Panc1 (cell line): Measurements from ENCODE around the gene SLC40A1. TPM values are rescaled to one million over a fixed set of nuclear protein-coding genes. Genes with fewer than 3 reads are reported as not detected.

Experiments
- ATAC-seq: fragments of 200-7000 bp; cut with Tn5 transposase; 2 replicates; pipeline ENCODE4 v1.9.1; 2020; ENCODE audit warnings: mild to moderate bottlenecking, moderate library complexity
- BruUV-seq: library from RNA; stranded (reverse); fragments of 400-500 nt; replicated peaks from 2 replicates; lab custom pipeline; 2021; lab: Mats Ljungman, UMichigan
- CTCF ChIA-PET: fragments of 300-600 bp; sonication (Branson Sonifier 250); formaldehyde crosslinking; loops from one replicate; lab custom pipeline; 2022; ENCODE audit warnings: antibody characterized with exemption; lab: Charles Lee
- POLR2A ChIA-PET: fragments of 300-600 bp; sonication (Branson Sonifier 250); formaldehyde crosslinking; loops from one replicate; lab custom pipeline; 2022; ENCODE audit warnings: antibody characterized with exemption; lab: Charles Lee
- DNase-seq: peaks from one replicate; pipeline ENCODE4 v3.0.0-alpha.2; 2010; ENCODE audit warnings: low read depth, low spot score
- H3K27ac ChIP-seq: 2 replicates; pipeline ENCODE4 v1.5.1; 2011; ENCODE audit warnings: mild to moderate bottlenecking, low read length, inconsistent platforms
- H3K27me3 ChIP-seq: fragments of 200-500 bp; sonication (Bioruptor generic); 2 replicates; pipeline ENCODE4 v1.6.0; 2014; ENCODE audit warnings: low read length, inconsistent platforms; ENCODE audit not compliant: control insufficient read depth, insufficient read depth
- H3K36me3 ChIP-seq: fragments of 200-500 bp; sonication (Bioruptor generic); 2 replicates; pipeline ENCODE4 v1.5.1; 2014; ENCODE audit warnings: inconsistent platforms, mild to moderate bottlenecking, low read length, moderate library complexity; ENCODE audit not compliant: control insufficient read depth, insufficient read depth
- H3K4me1 ChIP-seq: 2 replicates; pipeline ENCODE4 v1.5.1; 2011; ENCODE audit warnings: inconsistent platforms, mild to moderate bottlenecking, low read length, moderate library complexity; ENCODE audit not compliant: control insufficient read depth, insufficient read depth
- H3K4me3 ChIP-seq, 2 experiments: 2 replicates each; pipeline ENCODE4 v1.5.1; 2011 to 2012; ENCODE audit warnings: low read depth in 2 of 2, low read length in 2 of 2, mild to moderate bottlenecking in 2 of 2, inconsistent platforms in 1 of 2, moderate library complexity in 1 of 2
- H3K9me3 ChIP-seq: fragments of 200-500 bp; sonication (Bioruptor generic); 2 replicates; pipeline ENCODE4 v1.5.1; 2014; ENCODE audit warnings: low read depth, mild to moderate bottlenecking, inconsistent platforms, low read length, moderate library complexity; ENCODE audit not compliant: control insufficient read depth, insufficient read depth
- POLR2AphosphoS5 ChIP-seq: IDR thresholded peaks from 2 replicates; pipeline ENCODE4 v1.6.1; 2012; ENCODE audit warnings: mild to moderate bottlenecking, low read depth, low read length, moderate library complexity
- REST ChIP-seq, 2 experiments: IDR thresholded peaks; 2 replicates each; pipeline ENCODE4 v1.6.1; 2011 to 2012; ENCODE audit warnings: low read depth in 2 of 2, control low read depth in 1 of 2, low read length in 1 of 2, mild to moderate bottlenecking in 1 of 2, moderate library complexity in 1 of 2; ENCODE audit not compliant: insufficient read depth in 1 of 2
- SIN3A ChIP-seq: IDR thresholded peaks from 2 replicates; pipeline ENCODE4 v1.6.1; 2012; ENCODE audit warnings: low read depth, mild to moderate bottlenecking, low read length, moderate library complexity, borderline replicate concordance; ENCODE audit not compliant: insufficient read depth
- TCF7L2 ChIP-seq: IDR thresholded peaks from 2 replicates; pipeline ENCODE4 v1.6.1; 2011; ENCODE audit warnings: mild to moderate bottlenecking, low read depth, low read length, inconsistent platforms
- in situ Hi-C: cut with HindIII; loops from 2 replicates; pipeline ENCODE4 v1.10.0; 2016; ENCODE audit warnings: low sequenced_read_pairs, low pct_unique_long_range_greater_than_20kb
- intact Hi-C: fragments of 100-400 bp; cut with micrococcal nuclease; formaldehyde crosslinking; loops from one replicate; pipeline ENCODE4 v1.10.0; 2022; ENCODE audit not compliant: unreplicated experiment
- total RNA-seq: library from RNA; stranded (reverse); gene quantifications from one replicate; pipeline ENCODE4 v1.2.1, GENCODE V29; 2021; ENCODE audit not compliant: unreplicated experiment
- TF ChIP-seq, protein P1 (sequence below): fragments of 450-650 bp; IDR thresholded peaks from 2 replicates; pipeline ENCODE4 v1.5.1; 2017; ENCODE audit warnings: mild to moderate bottlenecking

Gene SLC40A1
- total RNA-seq, 1 experiment from 2014 or later, result 0.74 TPM

DNA sequence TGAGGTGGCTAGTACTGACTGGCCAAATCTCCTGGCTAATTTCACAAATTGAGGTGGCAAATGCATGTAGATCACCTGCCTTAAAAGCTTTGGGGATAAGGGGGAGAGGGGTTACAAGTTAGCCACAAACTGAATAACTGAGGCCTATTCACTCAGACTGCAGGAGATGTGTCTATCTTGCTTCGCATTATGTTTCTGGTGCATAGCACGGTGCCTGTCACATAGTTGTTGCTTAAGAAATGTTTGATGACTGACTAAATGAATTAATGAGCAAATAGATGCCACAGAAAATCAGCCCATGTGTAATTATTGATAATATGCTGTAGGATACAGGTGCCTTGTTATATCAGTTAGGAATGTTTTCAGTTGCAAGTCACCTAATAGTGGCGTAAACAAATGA, 12.5 kb upstream of the SLC40A1 start:
- no peaks in the 10 kb centered on the region for H3K27me3 ChIP-seq
- TF ChIP-seq, protein P1, sequence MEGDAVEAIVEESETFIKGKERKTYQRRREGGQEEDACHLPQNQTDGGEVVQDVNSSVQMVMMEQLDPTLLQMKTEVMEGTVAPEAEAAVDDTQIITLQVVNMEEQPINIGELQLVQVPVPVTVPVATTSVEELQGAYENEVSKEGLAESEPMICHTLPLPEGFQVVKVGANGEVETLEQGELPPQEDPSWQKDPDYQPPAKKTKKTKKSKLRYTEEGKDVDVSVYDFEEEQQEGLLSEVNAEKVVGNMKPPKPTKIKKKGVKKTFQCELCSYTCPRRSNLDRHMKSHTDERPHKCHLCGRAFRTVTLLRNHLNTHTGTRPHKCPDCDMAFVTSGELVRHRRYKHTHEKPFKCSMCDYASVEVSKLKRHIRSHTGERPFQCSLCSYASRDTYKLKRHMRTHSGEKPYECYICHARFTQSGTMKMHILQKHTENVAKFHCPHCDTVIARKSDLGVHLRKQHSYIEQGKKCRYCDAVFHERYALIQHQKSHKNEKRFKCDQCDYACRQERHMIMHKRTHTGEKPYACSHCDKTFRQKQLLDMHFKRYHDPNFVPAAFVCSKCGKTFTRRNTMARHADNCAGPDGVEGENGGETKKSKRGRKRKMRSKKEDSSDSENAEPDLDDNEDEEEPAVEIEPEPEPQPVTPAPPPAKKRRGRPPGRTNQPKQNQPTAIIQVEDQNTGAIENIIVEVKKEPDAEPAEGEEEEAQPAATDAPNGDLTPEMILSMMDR, result no peak
- TF ChIP-seq SIN3A (no peak), REST (IDR thresholded peaks at IDR 0.05; ENCODE audit: insufficient read depth in 1 of 2, low read depth in 2 of 2, low read length in 1 of 2) (no peak), POLR2AphosphoS5 (no peak), TCF7L2 (no peak)
- H3K4me1 ChIP-seq, result no peaks in the 10 kb centered on the region
- no TSS peak for BruUV-seq
- ChIA-PET POLR2A (no interaction called here), CTCF (no interaction called here)
- in situ Hi-C loops (no loop called here), intact Hi-C loops (no loop called here)
- no peak for ATAC-seq
- no peak overlapping the region for H3K4me3 ChIP-seq
- H3K36me3 ChIP-seq, result no peaks in the 10 kb centered on the region
- no peak for DNase-seq
- no peak overlapping the region for H3K27ac ChIP-seq
- no peaks in the 10 kb centered on the region for H3K9me3 ChIP-seq

GRCh38 chr2:189592353-189592984, 11.9 kb upstream of the SLC40A1 start:
- H3K36me3 ChIP-seq, result no peaks in the 10 kb centered on the region
- POLR2A ChIA-PET, result no interaction called here
- TF ChIP-seq REST (IDR thresholded peaks at IDR 0.05; ENCODE audit: insufficient read depth in 1 of 2, low read depth in 2 of 2, low read length in 1 of 2) (no peak), POLR2AphosphoS5 (no peak), SIN3A (no peak), TCF7L2 (no peak)
- TF ChIP-seq, protein P1, result no peak
- CTCF ChIA-PET, result no interaction called here
- no peaks in the 10 kb centered on the region for H3K27me3 ChIP-seq
- in situ Hi-C loops, result no loop called here
- no peak overlapping the region for H3K27ac ChIP-seq
- no peak overlapping the region for H3K4me3 ChIP-seq
- DNase-seq (no peak), ATAC-seq (no peak)
- no peaks in the 10 kb centered on the region for H3K4me1 ChIP-seq
- BruUV-seq, result no TSS peak
- intact Hi-C loops, result no loop called here
- no peaks in the 10 kb centered on the region for H3K9me3 ChIP-seq
